Ishikawa (cell line): ENCODE measurements around the gene STX2.

Experiments used
- CEBPB ChIP-seq: IDR thresholded peaks from 2 replicates; pipeline ENCODE4 v1.6.1; 2012
- CREB1 ChIP-seq: IDR thresholded peaks from 2 replicates; pipeline ENCODE4 v1.6.1; 2012; ENCODE audit warnings: low read depth
- EGR1 ChIP-seq: IDR thresholded peaks from 2 replicates; pipeline ENCODE4 v1.6.1; 2012
- EP300 ChIP-seq: IDR thresholded peaks from 2 replicates; pipeline ENCODE4 v1.6.1; 2012; ENCODE audit warnings: borderline replicate concordance
- FOXM1 ChIP-seq: IDR thresholded peaks from 2 replicates; pipeline ENCODE4 v1.6.1; 2012; ENCODE audit warnings: low read depth, borderline replicate concordance
- NFIC ChIP-seq: IDR thresholded peaks from 2 replicates; pipeline ENCODE4 v1.6.1; 2012
- RAD21 ChIP-seq: IDR thresholded peaks from 2 replicates; pipeline ENCODE4 v1.6.1; 2012; ENCODE audit warnings: low read depth
- TAF1 ChIP-seq: IDR thresholded peaks from 2 replicates; pipeline ENCODE4 v1.6.1; 2012; ENCODE audit warnings: low read depth, mild to moderate bottlenecking
- TCF12 ChIP-seq: IDR thresholded peaks from 2 replicates; pipeline ENCODE4 v1.6.1; 2012; ENCODE audit warnings: low read depth
- TEAD4 ChIP-seq: IDR thresholded peaks from 2 replicates; pipeline ENCODE4 v1.6.1; 2012
- YY1 ChIP-seq: IDR thresholded peaks from 2 replicates; pipeline ENCODE4 v1.6.1; 2012; ENCODE audit warnings: low read depth
- ZBTB7A ChIP-seq: IDR thresholded peaks from 2 replicates; pipeline ENCODE4 v1.6.1; 2012; ENCODE audit warnings: low read depth
- TF ChIP-seq, protein P1 (sequence below): IDR thresholded peaks from 2 replicates; pipeline ENCODE4 v1.6.1; 2012
- TF ChIP-seq, protein P2 (sequence below): IDR thresholded peaks from 2 replicates; pipeline ENCODE4 v1.6.1; 2012
- TF ChIP-seq, protein P3 (sequence below): IDR thresholded peaks from 2 replicates; pipeline ENCODE4 v1.6.1; 2012; ENCODE audit warnings: low read depth, mild to moderate bottlenecking

The STX2 gene

DNA sequence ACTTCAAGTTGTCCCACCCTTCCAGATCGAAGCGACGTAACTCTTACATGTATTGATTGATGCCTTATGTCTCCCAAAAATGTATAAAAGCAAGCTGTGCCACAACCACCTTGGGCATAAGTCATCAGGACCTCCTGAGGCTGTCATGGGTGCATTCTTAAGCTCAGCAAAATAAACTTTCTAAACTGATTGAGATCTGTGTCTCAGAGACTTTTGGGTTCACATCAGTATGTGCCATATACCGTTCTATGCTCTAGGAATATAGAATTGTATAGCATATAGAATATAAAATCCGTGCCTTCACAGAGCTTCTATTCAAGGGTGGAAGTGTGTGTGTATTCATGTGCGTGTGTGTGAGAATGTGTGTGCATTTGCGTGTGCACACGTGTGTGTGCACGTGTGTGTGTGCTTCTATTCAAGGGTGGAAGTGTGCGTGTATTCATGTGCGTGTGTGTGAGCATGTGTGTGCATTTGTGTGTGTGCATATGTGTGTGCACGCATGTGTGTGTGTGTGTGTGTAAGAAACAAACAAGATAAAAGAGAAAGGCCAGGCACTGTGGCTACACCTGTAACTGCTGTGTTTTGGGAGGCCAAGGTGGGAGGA lies 11.5 kb upstream of the STX2 start:
- TF ChIP-seq, protein P1, sequence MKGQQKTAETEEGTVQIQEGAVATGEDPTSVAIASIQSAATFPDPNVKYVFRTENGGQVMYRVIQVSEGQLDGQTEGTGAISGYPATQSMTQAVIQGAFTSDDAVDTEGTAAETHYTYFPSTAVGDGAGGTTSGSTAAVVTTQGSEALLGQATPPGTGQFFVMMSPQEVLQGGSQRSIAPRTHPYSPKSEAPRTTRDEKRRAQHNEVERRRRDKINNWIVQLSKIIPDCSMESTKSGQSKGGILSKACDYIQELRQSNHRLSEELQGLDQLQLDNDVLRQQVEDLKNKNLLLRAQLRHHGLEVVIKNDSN: no peak
- TF ChIP-seq FOXM1 (no peak), TAF1 (no peak)
- TF ChIP-seq, protein P2, sequence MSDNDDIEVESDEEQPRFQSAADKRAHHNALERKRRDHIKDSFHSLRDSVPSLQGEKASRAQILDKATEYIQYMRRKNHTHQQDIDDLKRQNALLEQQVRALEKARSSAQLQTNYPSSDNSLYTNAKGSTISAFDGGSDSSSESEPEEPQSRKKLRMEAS: no peak
- TF ChIP-seq, protein P3, sequence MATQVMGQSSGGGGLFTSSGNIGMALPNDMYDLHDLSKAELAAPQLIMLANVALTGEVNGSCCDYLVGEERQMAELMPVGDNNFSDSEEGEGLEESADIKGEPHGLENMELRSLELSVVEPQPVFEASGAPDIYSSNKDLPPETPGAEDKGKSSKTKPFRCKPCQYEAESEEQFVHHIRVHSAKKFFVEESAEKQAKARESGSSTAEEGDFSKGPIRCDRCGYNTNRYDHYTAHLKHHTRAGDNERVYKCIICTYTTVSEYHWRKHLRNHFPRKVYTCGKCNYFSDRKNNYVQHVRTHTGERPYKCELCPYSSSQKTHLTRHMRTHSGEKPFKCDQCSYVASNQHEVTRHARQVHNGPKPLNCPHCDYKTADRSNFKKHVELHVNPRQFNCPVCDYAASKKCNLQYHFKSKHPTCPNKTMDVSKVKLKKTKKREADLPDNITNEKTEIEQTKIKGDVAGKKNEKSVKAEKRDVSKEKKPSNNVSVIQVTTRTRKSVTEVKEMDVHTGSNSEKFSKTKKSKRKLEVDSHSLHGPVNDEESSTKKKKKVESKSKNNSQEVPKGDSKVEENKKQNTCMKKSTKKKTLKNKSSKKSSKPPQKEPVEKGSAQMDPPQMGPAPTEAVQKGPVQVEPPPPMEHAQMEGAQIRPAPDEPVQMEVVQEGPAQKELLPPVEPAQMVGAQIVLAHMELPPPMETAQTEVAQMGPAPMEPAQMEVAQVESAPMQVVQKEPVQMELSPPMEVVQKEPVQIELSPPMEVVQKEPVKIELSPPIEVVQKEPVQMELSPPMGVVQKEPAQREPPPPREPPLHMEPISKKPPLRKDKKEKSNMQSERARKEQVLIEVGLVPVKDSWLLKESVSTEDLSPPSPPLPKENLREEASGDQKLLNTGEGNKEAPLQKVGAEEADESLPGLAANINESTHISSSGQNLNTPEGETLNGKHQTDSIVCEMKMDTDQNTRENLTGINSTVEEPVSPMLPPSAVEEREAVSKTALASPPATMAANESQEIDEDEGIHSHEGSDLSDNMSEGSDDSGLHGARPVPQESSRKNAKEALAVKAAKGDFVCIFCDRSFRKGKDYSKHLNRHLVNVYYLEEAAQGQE: no peak

DNA sequence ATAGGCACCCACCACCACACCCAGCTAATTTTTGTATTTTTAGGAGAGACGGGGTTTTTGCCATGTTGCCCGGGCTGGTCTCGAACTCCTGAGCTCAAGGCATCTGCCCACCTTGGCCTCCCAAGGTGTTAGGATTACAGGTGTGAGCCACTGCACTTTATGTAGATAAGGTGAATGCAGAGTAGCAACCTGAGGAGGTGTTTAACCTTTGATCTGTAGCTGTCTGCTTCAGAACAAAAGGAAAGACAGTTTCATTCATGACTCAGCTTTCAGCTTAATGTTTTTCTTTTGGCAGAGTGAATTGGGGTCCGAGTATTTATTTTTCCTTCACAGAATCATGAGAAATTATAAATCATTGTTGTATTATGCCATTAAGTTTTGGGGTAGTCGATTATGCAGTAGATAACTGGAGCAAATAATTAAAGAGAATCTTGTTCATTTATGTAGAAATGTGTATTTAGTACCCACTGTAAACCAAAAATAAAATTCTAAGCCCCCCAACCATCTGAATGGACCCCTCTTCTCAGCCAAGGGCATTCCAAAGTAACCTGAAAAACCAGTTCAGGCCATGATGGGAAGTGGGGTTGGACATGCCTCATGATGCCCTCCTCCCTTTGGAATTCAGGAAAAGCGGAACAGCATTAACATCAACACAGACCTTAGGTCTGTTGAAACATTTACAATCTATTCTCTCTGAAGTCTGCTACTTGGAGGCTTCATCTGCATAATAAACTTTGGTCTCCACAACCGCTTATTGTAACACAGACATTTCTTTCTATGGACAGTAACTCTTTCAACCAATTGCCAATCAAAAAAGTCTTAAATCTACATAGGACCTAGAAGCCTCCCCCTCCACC lies 10.7 kb upstream of the STX2 start:
- no peak for TF ChIP-seq EGR1
- TF ChIP-seq TCF12: 0 out of 2 replicates have a peak, but pooled peaks have one; percentile 26
- TF ChIP-seq, protein P2: 0 out of 2 replicates have a peak, but pooled peaks have one; percentile 20
- TF ChIP-seq TAF1: no peak
- peak; percentile 59; the same call in 1 of the 2 replicates for TF ChIP-seq ZBTB7A
- no peak for TF ChIP-seq NFIC
- no peak for TF ChIP-seq EP300
- TF ChIP-seq TEAD4: peak; percentile 86
- no peak for TF ChIP-seq FOXM1

DNA sequence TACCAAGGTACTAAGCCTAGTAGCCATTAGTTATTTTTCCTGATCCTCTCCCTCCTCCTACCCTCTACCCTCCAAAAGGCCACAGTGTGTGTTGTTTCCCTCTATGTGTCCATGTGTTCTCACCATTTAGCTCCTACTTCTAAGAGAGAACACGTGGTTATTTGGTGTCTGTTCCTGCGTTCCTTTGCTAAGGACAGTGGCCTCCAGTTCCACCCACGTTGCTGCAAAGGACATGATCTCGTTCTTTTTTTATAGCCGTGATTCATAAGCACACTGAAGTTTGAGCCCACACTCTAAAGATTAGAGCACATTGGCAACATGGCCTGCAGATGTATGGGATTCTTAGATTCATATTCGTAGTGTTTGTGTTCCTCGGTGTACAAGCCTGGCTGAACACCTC lies 8.1 kb upstream of the STX2 start:
- TF ChIP-seq EP300: no peak
- no peak for TF ChIP-seq RAD21
- no peak for TF ChIP-seq ZBTB7A
- no peak for TF ChIP-seq YY1
- TF ChIP-seq, protein P2: no peak

DNA sequence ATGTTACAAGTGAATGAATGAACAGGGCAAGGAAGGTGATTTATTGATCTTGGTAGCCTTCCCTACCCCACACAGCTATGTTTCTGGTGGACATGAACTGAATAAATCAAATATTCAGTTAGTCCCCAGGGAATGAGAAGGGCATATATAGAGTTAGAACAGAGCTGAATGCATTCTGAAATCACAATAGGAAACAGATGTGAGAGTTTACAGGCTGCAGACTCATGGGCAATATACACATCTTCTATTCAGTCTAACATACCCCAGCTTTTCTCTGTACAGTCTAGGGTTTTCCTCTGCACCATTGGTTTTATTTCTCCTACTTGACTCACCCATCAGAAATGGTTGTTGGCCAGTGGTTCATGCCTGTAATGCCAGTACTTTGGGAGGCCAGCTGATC lies 7.3 kb upstream of the STX2 start:
- TF ChIP-seq CEBPB (no peak), YY1 (no peak), TAF1 (no peak), TCF12 (no peak), NFIC (no peak), TEAD4 (no peak)
- TF ChIP-seq, protein P2: no peak
- TF ChIP-seq, protein P1: no peak
- TF ChIP-seq, protein P3: no peak

DNA sequence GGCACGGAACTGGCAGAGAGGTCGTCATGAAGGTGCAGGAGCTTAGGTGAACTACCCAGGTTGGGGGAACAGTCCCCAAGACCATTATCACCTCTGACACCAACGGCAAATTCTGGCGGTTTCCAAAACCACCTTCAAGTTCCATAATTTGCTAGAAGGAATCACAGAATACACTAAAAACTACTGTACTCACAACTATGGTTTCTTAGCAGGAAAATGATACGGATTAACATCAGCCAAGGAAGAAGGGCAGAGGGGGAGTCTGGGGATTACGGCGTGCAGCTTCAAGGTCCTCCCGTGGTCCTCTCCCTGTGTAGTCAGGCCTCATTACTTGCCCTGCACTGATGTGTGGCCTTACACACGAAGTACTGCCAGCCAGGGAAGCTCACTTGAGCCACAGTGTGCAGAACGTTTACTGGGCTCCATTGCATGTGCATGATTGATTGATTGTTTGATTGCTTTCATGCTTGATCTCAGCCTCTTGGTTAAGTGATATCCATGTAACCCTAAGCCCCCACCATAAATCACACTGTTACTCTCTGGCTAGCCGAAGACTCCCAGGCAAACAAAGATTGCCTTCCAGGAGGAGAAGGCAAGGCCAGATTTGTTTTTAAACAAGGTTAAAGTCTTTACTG lies 837 bp upstream of the STX2 start:
- TF ChIP-seq ZBTB7A (no peak), CREB1 (no peak), EP300 (no peak), YY1 (no peak), NFIC (no peak), CEBPB (no peak), EGR1 (no peak), RAD21 (no peak), FOXM1 (no peak), TAF1 (no peak), TCF12 (no peak), TEAD4 (no peak)
- TF ChIP-seq, protein P1: no peak
- TF ChIP-seq, protein P2: no peak
- TF ChIP-seq, protein P3: no peak
